Measurements from ENCODE around the gene PDGFA. TPM values are rescaled to one million over a fixed set of nuclear protein-coding genes. Genes with fewer than 3 reads are reported as not detected.

The PDGFA gene
- total RNA-seq, 1 experiment from 2014 or later = 35.8 TPM

GRCh38 chr7:490461-491291 is 29.0 kb downstream of the PDGFA start:
- Histone ChIP-seq H2BK12ac (ENCODE audit: insufficient read length, low read depth, low read length) (no peak overlapping the region), H3K79me2 (ENCODE audit: insufficient read depth, low read length) (no peaks in the 10 kb centered on the region), H3K23me2 (ENCODE audit: insufficient read length, low read depth, low read length, poor library complexity, severe bottlenecking) (no peaks in the 10 kb centered on the region), H2AFZ (ENCODE audit: low read length) (no peak overlapping the region), H2AK5ac (ENCODE audit: insufficient read length, low read length) (no peak overlapping the region), H3K23ac (ENCODE audit: insufficient read length, low read depth, low read length) (no peak overlapping the region), H2BK20ac (ENCODE audit: low read depth, low read length, poor library complexity, severe bottlenecking) (no peak overlapping the region), H2BK15ac (ENCODE audit: low read depth, low read length) (no peak overlapping the region), H3K9me3 (ENCODE audit: control insufficient read depth, low read depth, low read length) (no peaks in the 10 kb centered on the region), H2BK5ac (ENCODE audit: insufficient read length, low read length) (no peak overlapping the region), H2BK120ac (ENCODE audit: low read depth, low read length, poor library complexity, severe bottlenecking) (no peak overlapping the region), H3K4me1 (ENCODE audit: insufficient read depth, low read length) (no peaks in the 10 kb centered on the region), H3K14ac (ENCODE audit: insufficient read depth, low read length) (0 out of 2 replicates have a peak overlapping the region, but pooled peaks have one; percentile 17), H3K4me2 (ENCODE audit: insufficient read depth, insufficient read length, low read length) (no peak overlapping the region), H3K18ac (ENCODE audit: insufficient read length, low read depth, low read length) (no peak overlapping the region), H3K79me1 (ENCODE audit: insufficient read depth, low read depth, low read length, poor library complexity, severe bottlenecking) (no peaks in the 10 kb centered on the region), H3K27me3 (ENCODE audit: insufficient read depth, low read length) (no peaks in the 10 kb centered on the region), H3T11ph (ENCODE audit: low read length) (no peak overlapping the region), H3K27ac (ENCODE audit: insufficient read length, low read depth, low read length) (no peak overlapping the region), H3K56ac (ENCODE audit: insufficient read length, low read depth, low read length) (no peak overlapping the region), H4K8ac (replicated peaks; ENCODE audit: insufficient read length, low read depth, low read length) (no peak overlapping the region), H3K4ac (ENCODE audit: low read depth, low read length) (no peak overlapping the region), H3K9ac (ENCODE audit: extremely low read depth, insufficient read length, low read length) (no peak overlapping the region), H4K5ac (ENCODE audit: insufficient read length, low read depth, low read length) (no peak overlapping the region), H4K20me1 (ENCODE audit: control insufficient read depth, insufficient read depth, insufficient read length) (no peaks in the 10 kb centered on the region), H4K91ac (ENCODE audit: insufficient read length, low read depth, low read length) (no peak overlapping the region)
- no peak for TF ChIP-seq CTCF (conservative IDR thresholded peaks at IDR 0.05)
- H3K4me3 Mint-ChIP-seq = no peak overlapping the region
- peaks cover 0 to 5% (median 1%) of the 10 kb centered on the region in 3 experiments; a peak in 2 of 7 replicates for H3K36me3 Mint-ChIP-seq (ENCODE audit: insufficient read depth in 1 of 3, low read depth in 3 of 3)
- H3K27ac Mint-ChIP-seq = peak overlapping the region in 1 of 3 experiments; percentile 72; a peak in 1 of 7 replicates
- no CpG with 5 or more reads among the region's 18 CpGs for WGBS (ENCODE audit: extremely low coverage, insufficient read length, low lambda C conversion rate)
- no peak for DNase-seq
- H3K4me1 Mint-ChIP-seq = peaks cover 2 to 4% of the 10 kb centered on the region in 2 experiments; a peak in 3 of 4 replicates
- H3K9me3 Mint-ChIP-seq = peaks cover 0 to 10% of the 10 kb centered on the region in 2 experiments; a peak in 2 of 5 replicates
- H3K27me3 Mint-ChIP-seq (ENCODE audit: low read depth) = no peaks in the 10 kb centered on the region; the same call in 1 of the 2 replicates

All from H9 (cell line).